ENCODE data around the gene SIAH3.

SIAH3 gene

GRCh38 chr13:45870232-45870631 is 18.7 kb upstream of the SIAH3 start:
- no peak overlapping the region for H3K4me3 ChIP-seq (ENCODE audit: low read length)
- no peak for DNase-seq (ENCODE audit: low read depth, low spot score)

- no peak overlapping the region for H3K4me3 ChIP-seq (ENCODE audit: low read length)
- DNase-seq (ENCODE audit: low read depth, low spot score) = no peak
These were observed 13.9 kb upstream of the SIAH3 start for GRCh38 chr13:45865414-45865813.

GRCh38 chr13:45863709-45864590 is 12.4 kb upstream of the SIAH3 start:
- no peak for DNase-seq (ENCODE audit: low read depth, low spot score)

GRCh38 chr13:45861322-45861721 is 9.8 kb upstream of the SIAH3 start:
- DNase-seq (ENCODE audit: low read depth, low spot score) = no peak
- no peak overlapping the region for H3K4me3 ChIP-seq (ENCODE audit: low read length)

More at GRCh38 chr13:45863709-45864590, 12.4 kb upstream of the SIAH3 start:
- no peak overlapping the region for H3K4me3 ChIP-seq (ENCODE audit: low read length)

GRCh38 chr13:45860240-45860639 is 8.7 kb upstream of the SIAH3 start:
- no peak for DNase-seq (ENCODE audit: low read depth, low spot score)
- no peak overlapping the region for H3K4me3 ChIP-seq (ENCODE audit: low read length)

GRCh38 chr13:45859705-45860104 is 8.2 kb upstream of the SIAH3 start:
- no peak overlapping the region for H3K4me3 ChIP-seq (ENCODE audit: low read length)
- no peak for DNase-seq (ENCODE audit: low read depth, low spot score)

- no peak for DNase-seq (ENCODE audit: low read depth, low spot score)
These were observed 941 bp upstream of the SIAH3 start for GRCh38 chr13:45852494-45852893.

GRCh38 chr13:45851956-45852355 is 403 bp upstream of the SIAH3 start:
- no peak for DNase-seq (ENCODE audit: low read depth, low spot score)
- H3K4me3 ChIP-seq (ENCODE audit: low read length) = no peak overlapping the region

More at GRCh38 chr13:45852494-45852893, 941 bp upstream of the SIAH3 start:
- no peak overlapping the region for H3K4me3 ChIP-seq (ENCODE audit: low read length)

- no peak overlapping the region for H3K4me3 ChIP-seq (ENCODE audit: low read length)
These were observed 1.4 kb downstream of the SIAH3 start for GRCh38 chr13:45850027-45850613.

GRCh38 chr13:45849408-45849807 is 2.1 kb downstream of the SIAH3 start:
- no peak overlapping the region for H3K4me3 ChIP-seq (ENCODE audit: low read length)
- DNase-seq (ENCODE audit: low read depth, low spot score) = no peak

More at GRCh38 chr13:45850027-45850613, 1.4 kb downstream of the SIAH3 start:
- DNase-seq (ENCODE audit: low read depth, low spot score) = no peak

GRCh38 chr13:45847554-45848224 is 3.9 kb downstream of the SIAH3 start:
- DNase-seq (ENCODE audit: low read depth, low spot score) = peak; percentile 82
- H3K4me3 ChIP-seq (ENCODE audit: low read length) = no peak overlapping the region

GRCh38 chr13:45846681-45847080 is 4.9 kb downstream of the SIAH3 start:
- no peak overlapping the region for H3K4me3 ChIP-seq (ENCODE audit: low read length)
- no peak for DNase-seq (ENCODE audit: low read depth, low spot score)

GRCh38 chr13:45838171-45838745 is 13.3 kb downstream of the SIAH3 start:
- no peak overlapping the region for H3K4me3 ChIP-seq (ENCODE audit: low read length)

GRCh38 chr13:45837111-45837510 is 14.4 kb downstream of the SIAH3 start:
- H3K4me3 ChIP-seq (ENCODE audit: low read length) = no peak overlapping the region
- DNase-seq (ENCODE audit: low read depth, low spot score) = no peak

More at GRCh38 chr13:45838171-45838745, 13.3 kb downstream of the SIAH3 start:
- DNase-seq (ENCODE audit: low read depth, low spot score) = no peak

- DNase-seq (ENCODE audit: low read depth, low spot score) = no peak
These were observed 17.1 kb downstream of the SIAH3 start for GRCh38 chr13:45834411-45834994.

GRCh38 chr13:45833663-45834375 is 17.7 kb downstream of the SIAH3 start:
- no peak for DNase-seq (ENCODE audit: low read depth, low spot score)
- no peak overlapping the region for H3K4me3 ChIP-seq (ENCODE audit: low read length)

More at GRCh38 chr13:45834411-45834994, 17.1 kb downstream of the SIAH3 start:
- H3K4me3 ChIP-seq (ENCODE audit: low read length) = no peak overlapping the region

- no peak overlapping the region for H3K4me3 ChIP-seq (ENCODE audit: low read length)
- DNase-seq (ENCODE audit: low read depth, low spot score) = no peak
These were observed 18.3 kb downstream of the SIAH3 start for GRCh38 chr13:45833242-45833641.

GRCh38 chr13:45831851-45832250 is 19.7 kb downstream of the SIAH3 start:
- no peak for DNase-seq (ENCODE audit: low read depth, low spot score)
- no peak overlapping the region for H3K4me3 ChIP-seq (ENCODE audit: low read length)

GRCh38 chr13:45830121-45830520 is 21.4 kb downstream of the SIAH3 start:
- no peak for DNase-seq (ENCODE audit: low read depth, low spot score)
- no peak overlapping the region for H3K4me3 ChIP-seq (ENCODE audit: low read length)
